H1 (cell line): Measurements from ENCODE around the gene MAN2C1. TPM values are rescaled to one million over a fixed set of nuclear protein-coding genes. Genes with fewer than 3 reads are reported as not detected.

ENCODE experiments used
- CTCF ChIA-PET: fragments of 300-600 bp; sonication (Branson Sonifier 250); formaldehyde crosslinking; loops from one replicate; lab custom pipeline; 2021; ENCODE audit not compliant: partially characterized antibody; lab: Charles Lee
- POLR2A ChIA-PET: fragments of 300-600 bp; sonication (Branson Sonifier 250); formaldehyde crosslinking; loops from one replicate; lab custom pipeline; 2021; ENCODE audit warnings: inconsistent platforms; ENCODE audit not compliant: partially characterized antibody; lab: Charles Lee
- DNase-seq, 2 experiments: peaks; one replicate each; pipeline versions ENCODE4 v3.0.0 to v3.0.0-alpha.2; 2010 to 2022; ENCODE audit warnings: low spot score in 2 of 2, low read depth in 1 of 2, mixed read lengths in 1 of 2
- FAIRE-seq: peaks from 2 replicates; lab custom pipeline; 2011; peaks lifted over from hg19 to GRCh38; lab: Jason Lieb, UNC
- H2AFZ ChIP-seq: 2 replicates; pipeline ENCODE4 v1.8.1; 2012; ENCODE audit warnings: low read length, inconsistent platforms
- H2AK5ac ChIP-seq: 2 replicates; pipeline ENCODE4 v1.6.1; 2013; ENCODE audit warnings: low read depth, low read length
- H2BK120ac ChIP-seq: replicated peaks from 2 replicates; pipeline ENCODE3; 2013; ENCODE audit warnings: low read depth, low read length, inconsistent platforms
- H2BK12ac ChIP-seq: 2 replicates; pipeline ENCODE4 v1.6.1; 2013; ENCODE audit warnings: low read depth, low read length
- H2BK15ac ChIP-seq: 2 replicates; pipeline ENCODE4 v1.6.1; 2013; ENCODE audit warnings: low read length
- H2BK20ac ChIP-seq: 2 replicates; pipeline ENCODE4 v1.6.1; 2013; ENCODE audit warnings: low read length
- H2BK5ac ChIP-seq: 2 replicates; pipeline ENCODE4 v1.6.1; 2013; ENCODE audit warnings: low read depth, low read length
- H3K14ac ChIP-seq: 2 replicates; pipeline ENCODE4 v1.6.1; 2013; ENCODE audit warnings: inconsistent platforms; ENCODE audit not compliant: insufficient read length
- H3K18ac ChIP-seq: 2 replicates; pipeline ENCODE4 v1.6.1; 2013; ENCODE audit warnings: low read length; ENCODE audit errors: extremely low read depth
- H3K23ac ChIP-seq: 2 replicates; pipeline ENCODE4 v1.6.1; 2013; ENCODE audit warnings: inconsistent platforms; ENCODE audit not compliant: insufficient read length
- H3K23me2 ChIP-seq: 2 replicates; pipeline ENCODE4 v1.6.1; 2013; ENCODE audit warnings: low read depth, low read length
- H3K27ac ChIP-seq: 2 replicates; pipeline ENCODE4 v1.6.1; 2011; ENCODE audit warnings: low read depth, low read length, inconsistent platforms
- H3K27me3 ChIP-seq, 4 experiments: replicated peaks in 1 of 4; 1 replicate in 1 of 4; 2 replicates in 3 of 4; pipeline versions ENCODE4 v1.6.1 to v1.8.1; 2011 to 2013; ENCODE audit warnings: low read length in 3 of 4, mild to moderate bottlenecking in 3 of 4, inconsistent platforms in 2 of 4, mixed read lengths in 2 of 4, moderate library complexity in 1 of 4; ENCODE audit not compliant: control insufficient read depth in 3 of 4, insufficient read depth in 3 of 4; ENCODE audit errors: extremely low read depth in 1 of 4
- H3K36me3 ChIP-seq, 4 experiments: 2 replicates each; pipeline versions ENCODE4 v1.6.1 to v1.8.1; 2011 to 2013; ENCODE audit warnings: mild to moderate bottlenecking in 4 of 4, low read length in 3 of 4, moderate library complexity in 2 of 4, control low read depth in 1 of 4, inconsistent platforms in 1 of 4; ENCODE audit not compliant: insufficient read depth in 4 of 4, control insufficient read depth in 2 of 4
- H3K4ac ChIP-seq: replicated peaks from 2 replicates; pipeline ENCODE3; 2013; ENCODE audit warnings: low read length, low read depth, mixed read lengths, inconsistent platforms; ENCODE audit not compliant: insufficient read length
- H3K4me1 ChIP-seq, 4 experiments: replicated peaks in 1 of 4; 1 replicate in 1 of 4; 2 replicates in 3 of 4; pipeline versions ENCODE4 v1.6.1 to v1.8.1; 2011 to 2013; ENCODE audit warnings: low read length in 3 of 4, inconsistent platforms in 2 of 4, mixed read lengths in 1 of 4; ENCODE audit not compliant: insufficient read depth in 4 of 4, control insufficient read depth in 3 of 4
- H3K4me2 ChIP-seq, 2 experiments: 2 replicates each; pipeline versions ENCODE4 v1.6.1 to v1.8.1; 2011 to 2013; ENCODE audit warnings: low read depth in 2 of 2, low read length in 2 of 2, control low read depth in 1 of 2, inconsistent platforms in 1 of 2, mild to moderate bottlenecking in 1 of 2; ENCODE audit not compliant: insufficient read depth in 1 of 2
- H3K4me3 ChIP-seq, 4 experiments: fragments of 200-600, 300-600 bp in 1 of 4; sonication (generic), shearing (Covaris generic), sonication (Bioruptor Twin) in 1 of 4; 2 replicates each; pipeline versions ENCODE4 v1.5.1 to v1.8.1; 2011 to 2016; ENCODE audit warnings: low read length in 4 of 4, low read depth in 3 of 4, control low read depth in 2 of 4, inconsistent platforms in 2 of 4, mild to moderate bottlenecking in 2 of 4, mixed read lengths in 1 of 4, moderate library complexity in 1 of 4; ENCODE audit not compliant: insufficient read depth in 2 of 4; ENCODE audit errors: extremely low read depth in 1 of 4
- H3K56ac ChIP-seq: replicated peaks from 2 replicates; pipeline ENCODE3; 2013; ENCODE audit warnings: low read depth, mild to moderate bottlenecking, mixed read lengths, low read length, inconsistent platforms; ENCODE audit not compliant: insufficient read length
- H3K79me1 ChIP-seq: 2 replicates; pipeline ENCODE4 v1.6.1; 2013; ENCODE audit warnings: low read depth, low read length, control low read depth
- H3K79me2 ChIP-seq, 2 experiments: 2 replicates each; pipeline versions ENCODE4 v1.6.1 to v1.8.1; 2012 to 2013; ENCODE audit warnings: low read length in 2 of 2, mild to moderate bottlenecking in 2 of 2, inconsistent platforms in 1 of 2; ENCODE audit not compliant: insufficient read depth in 2 of 2, control insufficient read depth in 1 of 2
- H3K9ac ChIP-seq, 4 experiments: replicated peaks in 1 of 4; 1 replicate in 1 of 4; 2 replicates in 3 of 4; pipeline versions ENCODE4 v1.6.1 to v1.8.1; 2011 to 2013; ENCODE audit warnings: low read depth in 3 of 4, low read length in 3 of 4, control low read depth in 2 of 4, mild to moderate bottlenecking in 2 of 4, moderate library complexity in 2 of 4, inconsistent platforms in 1 of 4; ENCODE audit errors: extremely low read depth in 1 of 4
- H3K9me3 ChIP-seq, 2 experiments: 2 replicates each; pipeline versions ENCODE4 v1.6.1 to v1.8.1; 2012 to 2013; ENCODE audit warnings: mild to moderate bottlenecking in 2 of 2, moderate library complexity in 2 of 2, control low read depth in 1 of 2, inconsistent platforms in 1 of 2, low read depth in 1 of 2, low read length in 1 of 2, mixed read lengths in 1 of 2; ENCODE audit not compliant: insufficient read depth in 2 of 2
- H4K20me1 ChIP-seq, 2 experiments: replicated peaks in 1 of 2; 2 replicates each; pipeline versions ENCODE3 to v1.8.1; 2011 to 2013; ENCODE audit warnings: inconsistent platforms in 2 of 2, low read length in 2 of 2, mild to moderate bottlenecking in 1 of 2; ENCODE audit not compliant: insufficient read depth in 2 of 2, control insufficient read depth in 1 of 2
- H4K5ac ChIP-seq: 2 replicates; pipeline ENCODE4 v1.6.1; 2013; ENCODE audit warnings: low read length, low read depth, mixed read lengths, inconsistent platforms; ENCODE audit not compliant: insufficient read length
- H4K8ac ChIP-seq: 2 replicates; pipeline ENCODE4 v1.8.0; 2013; ENCODE audit warnings: mild to moderate bottlenecking, moderate library complexity, low read length, inconsistent platforms; ENCODE audit not compliant: insufficient read depth; ENCODE audit errors: extremely low read depth
- H4K91ac ChIP-seq: replicated peaks from 2 replicates; pipeline ENCODE3; 2013; ENCODE audit warnings: low read length, mixed read lengths, inconsistent platforms; ENCODE audit not compliant: insufficient read length
- BRCA1 ChIP-seq: IDR thresholded peaks from 2 replicates; pipeline ENCODE4 v1.6.1; 2012; ENCODE audit warnings: low read depth, low read length, improper control_type of control experiment
- E2F6 ChIP-seq: IDR thresholded peaks from 2 replicates; pipeline ENCODE4 v1.6.1; 2012; ENCODE audit warnings: inconsistent platforms
- FOSL1 ChIP-seq: IDR thresholded peaks from 2 replicates; pipeline ENCODE4 v1.6.1; 2011; ENCODE audit warnings: mild to moderate bottlenecking, low read depth, low read length, moderate library complexity; ENCODE audit not compliant: insufficient read depth
- GTF2F1 ChIP-seq: IDR thresholded peaks from 2 replicates; pipeline ENCODE4 v1.6.1; 2012; ENCODE audit warnings: low read depth, low read length, improper control_type of control experiment, borderline replicate concordance
- MAFK ChIP-seq: IDR thresholded peaks from 2 replicates; pipeline ENCODE4 v1.6.1; 2012; ENCODE audit warnings: low read depth, mild to moderate bottlenecking, improper control_type of control experiment, low read length
- RXRA ChIP-seq: IDR thresholded peaks from 2 replicates; pipeline ENCODE4 v1.6.1; 2011; ENCODE audit warnings: low read depth, mild to moderate bottlenecking, low read length, moderate library complexity; ENCODE audit not compliant: insufficient read depth
- SP1 ChIP-seq: IDR thresholded peaks from 2 replicates; pipeline ENCODE4 v1.6.1; 2011; ENCODE audit warnings: low read depth, low read length
- TAF1 ChIP-seq: IDR thresholded peaks from 2 replicates; pipeline ENCODE4 v1.6.1; 2011; ENCODE audit warnings: mild to moderate bottlenecking, low read depth, low read length
- WGBS, 2 experiments: shearing (Covaris generic) in 1 of 2; methylation state at CpG; one replicate each; pipeline versions ENCODE4 v1.1.6 to v1.1.7; 2013 to 2015; ENCODE audit warnings: low lambda C conversion rate in 2 of 2, mixed read lengths in 2 of 2, inconsistent platforms in 1 of 2, low coverage in 1 of 2, missing lambda C conversion rate in 1 of 2; ENCODE audit not compliant: insufficient replicate concordance in 2 of 2, insufficient coverage in 1 of 2, insufficient read length in 1 of 2; ENCODE audit errors: extremely low coverage in 1 of 2, missing lambda C conversion rate in 1 of 2; 5-methylcytosine and 5-hydroxymethylcytosine counted together
- polyA plus RNA-seq, 7 experiments: library from polyadenylated mRNA; depleted of rRNA in 3 of 7; stranded (reverse) in 5 of 7; unstranded in 2 of 7; fragments of >200 nt in 5 of 7; fragments of 200-250 nt in 2 of 7; gene quantifications; 1 replicate in 5 of 7; 2 replicates in 1 of 7; 4 replicates in 1 of 7; pipeline versions ENCODE4 v1.2.1 to v1.2.3, GENCODE V29; 2011 to 2013; ENCODE audit warnings: missing spikeins in 2 of 7, mixed read lengths in 2 of 7
- total RNA-seq: library from RNA; stranded (reverse); fragmentation: NEBNext Ultra II Directional; extraction: Animal tissue kit (Norgen Biotek cat#: 25700); gene quantifications from 2 replicates; pipeline ENCODE4 v1.2.1, GENCODE V29; 2021

The MAN2C1 gene
- total and polyA plus RNA-seq, 2 of the 8 experiments (the other 6 are each of a cell fraction or from before 2014, with no cell fraction given): 56.3 to 88.9 TPM

GRCh38 chr15:75380773-75381172 lies 12.4 kb upstream of the MAN2C1 start:
- no peak overlapping the region for H3K4me3 ChIP-seq
- TF ChIP-seq TAF1 (no peak), SP1 (no peak), BRCA1 (no peak), E2F6 (no peak), RXRA (no peak), FOSL1 (no peak), GTF2F1 (no peak), MAFK (no peak)
- no peaks in the 10 kb centered on the region for H3K27me3 ChIP-seq
- no peak overlapping the region for H2BK120ac ChIP-seq
- H2BK5ac ChIP-seq: no peak overlapping the region
- DNase-seq (no peak), FAIRE-seq (no peak)
- H4K5ac ChIP-seq: no peak overlapping the region
- no peak overlapping the region for H3K9ac ChIP-seq
- H3K36me3 ChIP-seq: peaks cover 22 to 83% (median 55%) of the 10 kb centered on the region in 4 experiments
- no peak overlapping the region for H3K4ac ChIP-seq
- no peaks in the 10 kb centered on the region for H4K20me1 ChIP-seq
- H4K8ac ChIP-seq: no peak overlapping the region
- no peak overlapping the region for H3K4me2 ChIP-seq
- no peaks in the 10 kb centered on the region for H3K79me2 ChIP-seq
- H2AK5ac ChIP-seq: no peak overlapping the region
- H4K91ac ChIP-seq: no peak overlapping the region
- ChIA-PET POLR2A (no interaction called here), CTCF (interaction anchor here (0.9 to 1.6 kb wide), 3 partner anchors 12 to 21 kb away, joined by 3 to 9 read pairs (median 3); partner anchors contain the start of gene MAN2C1)
- 88% methylated on average over 4 of the region's 4 CpGs; no CpG with 5 or more reads in 1 of the 2 experiments for WGBS, 2 experiments
- no peak overlapping the region for H2BK20ac ChIP-seq
- no peak overlapping the region for H3K56ac ChIP-seq
- no peak overlapping the region for H2BK12ac ChIP-seq
- no peak overlapping the region for H3K18ac ChIP-seq
- H3K23ac ChIP-seq: no peak overlapping the region
- H3K27ac ChIP-seq: no peak overlapping the region
- H3K23me2 ChIP-seq: no peaks in the 10 kb centered on the region
- no peaks in the 10 kb centered on the region for H3K9me3 ChIP-seq
- H3K79me1 ChIP-seq: no peaks in the 10 kb centered on the region
- H3K14ac ChIP-seq: no peak overlapping the region
- no peak overlapping the region for H2AFZ ChIP-seq
- H2BK15ac ChIP-seq: no peak overlapping the region
- no peaks in the 10 kb centered on the region for H3K4me1 ChIP-seq
